GM21360 (cell line): ENCODE data around the gene OTUD5.
"Not testable (repeated sequence)": the region's sequence is repeated elsewhere in the genome, so short reads cannot be mapped to it uniquely, and the experiment has no call there.

Experiments
- ATAC-seq: cut with Tn5 transposase; IDR thresholded peaks from one replicate; pipeline ENCODE4 v1.9.1; 2021; ENCODE audit warnings: mild to moderate bottlenecking, moderate library complexity; ENCODE audit not compliant: unreplicated experiment

The OTUD5 gene

GRCh38 chrX:48957477-48957826 lies at the start of gene OTUD5:
Gene OTUD5, minus strand, starts transcription at chrX:48957607. Its CDS starts 37 bp downstream, at chrX:48957570.
- peak; percentile 34 for ATAC-seq

- ATAC-seq = no peak
Observed at GRCh38 chrX:49003696-49004095, 46.3 kb upstream of the OTUD5 start.

- ATAC-seq = peak; percentile 81
Observed at GRCh38 chrX:49002091-49002935, 44.9 kb upstream of the OTUD5 start, which contains the start of gene GRIPAP1. Gene GRIPAP1, minus strand, starts transcription at chrX:49002264. Its CDS starts 35 bp downstream, at chrX:49002229.

GRCh38 chrX:49001521-49002090 lies 44.2 kb upstream of the OTUD5 start:
- ATAC-seq = peak; percentile 18

- no peak for ATAC-seq
Observed at GRCh38 chrX:49000636-49001035, 43.2 kb upstream of the OTUD5 start.

GRCh38 chrX:48999030-48999429 lies 41.6 kb upstream of the OTUD5 start:
- ATAC-seq = no peak

- no peak for ATAC-seq
Observed at GRCh38 chrX:48998391-48998790, 41.0 kb upstream of the OTUD5 start.

GRCh38 chrX:48997865-48998264 lies 40.5 kb upstream of the OTUD5 start:
- no peak for ATAC-seq

GRCh38 chrX:48997455-48997854 lies 40.0 kb upstream of the OTUD5 start:
- no peak for ATAC-seq

GRCh38 chrX:48996969-48997368 lies 39.6 kb upstream of the OTUD5 start:
- ATAC-seq = no peak

GRCh38 chrX:48992341-48992740 lies 34.9 kb upstream of the OTUD5 start:
- no peak for ATAC-seq

GRCh38 chrX:48989483-48989882 lies 32.1 kb upstream of the OTUD5 start:
- ATAC-seq = no peak

- no peak for ATAC-seq
Observed at GRCh38 chrX:48983896-48984295, 26.5 kb upstream of the OTUD5 start.

GRCh38 chrX:48983081-48983480 lies 25.7 kb upstream of the OTUD5 start:
- no peak for ATAC-seq

GRCh38 chrX:48981178-48981577 lies 23.8 kb upstream of the OTUD5 start:
- no peak for ATAC-seq

- ATAC-seq = not testable (repeated sequence)
Observed at GRCh38 chrX:48980341-48980740, 22.9 kb upstream of the OTUD5 start.

- no peak for ATAC-seq
Observed at GRCh38 chrX:48978226-48978625, 20.8 kb upstream of the OTUD5 start.

- ATAC-seq = no peak
Observed at GRCh38 chrX:48976086-48976485, 18.7 kb upstream of the OTUD5 start.

- ATAC-seq = no peak
Observed at GRCh38 chrX:48975541-48975940, 18.1 kb upstream of the OTUD5 start.

- no peak for ATAC-seq
Observed at GRCh38 chrX:48975041-48975440, 17.6 kb upstream of the OTUD5 start.

- ATAC-seq = no peak
Observed at GRCh38 chrX:48974574-48974973, 17.2 kb upstream of the OTUD5 start.

GRCh38 chrX:48974033-48974432 lies 16.6 kb upstream of the OTUD5 start:
- ATAC-seq = no peak
